ENCODE data around the gene TMEM41A.

The TMEM41A gene

DNA sequence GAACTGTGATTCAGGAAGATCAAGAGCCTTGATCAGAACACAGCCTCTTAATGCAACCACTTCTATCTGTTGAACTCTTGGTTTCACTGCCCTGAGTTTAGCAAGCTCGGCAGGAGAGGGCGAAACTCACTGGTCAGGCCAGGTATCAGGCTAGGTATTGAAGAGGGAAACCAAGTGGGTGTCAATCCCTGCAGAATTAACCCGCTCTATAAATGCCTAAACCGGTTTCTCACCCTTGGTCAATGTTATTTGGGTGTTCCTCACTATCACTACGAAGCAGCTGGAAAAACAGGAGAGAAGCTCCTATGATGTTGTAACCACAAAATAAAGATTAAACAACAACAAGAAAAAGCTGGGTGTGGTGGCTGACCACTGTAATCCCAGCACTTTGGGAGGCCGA, 29.7 kb upstream of the TMEM41A start:
- TF ChIP-seq ZFX (IDR thresholded peaks at IDR 0.05; ENCODE audit: borderline replicate concordance), result no peak
- TF ChIP-seq, protein P1, sequence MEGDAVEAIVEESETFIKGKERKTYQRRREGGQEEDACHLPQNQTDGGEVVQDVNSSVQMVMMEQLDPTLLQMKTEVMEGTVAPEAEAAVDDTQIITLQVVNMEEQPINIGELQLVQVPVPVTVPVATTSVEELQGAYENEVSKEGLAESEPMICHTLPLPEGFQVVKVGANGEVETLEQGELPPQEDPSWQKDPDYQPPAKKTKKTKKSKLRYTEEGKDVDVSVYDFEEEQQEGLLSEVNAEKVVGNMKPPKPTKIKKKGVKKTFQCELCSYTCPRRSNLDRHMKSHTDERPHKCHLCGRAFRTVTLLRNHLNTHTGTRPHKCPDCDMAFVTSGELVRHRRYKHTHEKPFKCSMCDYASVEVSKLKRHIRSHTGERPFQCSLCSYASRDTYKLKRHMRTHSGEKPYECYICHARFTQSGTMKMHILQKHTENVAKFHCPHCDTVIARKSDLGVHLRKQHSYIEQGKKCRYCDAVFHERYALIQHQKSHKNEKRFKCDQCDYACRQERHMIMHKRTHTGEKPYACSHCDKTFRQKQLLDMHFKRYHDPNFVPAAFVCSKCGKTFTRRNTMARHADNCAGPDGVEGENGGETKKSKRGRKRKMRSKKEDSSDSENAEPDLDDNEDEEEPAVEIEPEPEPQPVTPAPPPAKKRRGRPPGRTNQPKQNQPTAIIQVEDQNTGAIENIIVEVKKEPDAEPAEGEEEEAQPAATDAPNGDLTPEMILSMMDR (IDR thresholded peaks at IDR 0.05), result no peak

DNA sequence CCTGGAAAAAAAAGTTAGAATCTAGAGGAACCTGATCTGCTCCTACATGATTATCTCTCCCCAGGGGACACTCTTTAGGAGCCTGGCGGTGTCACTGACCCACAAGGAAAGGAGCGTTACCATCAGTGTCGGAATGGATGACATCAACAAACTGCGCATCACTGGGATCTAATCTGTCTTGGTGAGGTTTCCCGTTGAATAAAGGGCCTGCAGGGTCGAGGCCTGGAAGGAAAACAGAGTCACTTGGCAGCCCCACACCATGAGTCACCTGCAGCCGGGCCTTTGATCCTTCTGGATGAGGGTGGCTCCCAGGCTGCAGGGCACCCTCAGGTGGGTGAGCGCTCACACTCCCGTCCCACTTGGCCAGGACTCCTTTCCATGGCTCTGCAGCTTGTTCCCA, 28.5 kb upstream of the TMEM41A start:
- TF ChIP-seq, protein P1 (IDR thresholded peaks at IDR 0.05), result no peak
- no peak for TF ChIP-seq ZFX (IDR thresholded peaks at IDR 0.05; ENCODE audit: borderline replicate concordance)
- H3K27ac ChIP-seq, result no peak overlapping the region

More for the DNA sequence above, 29.7 kb upstream of the TMEM41A start:
- no peak overlapping the region for H3K27ac ChIP-seq

DNA sequence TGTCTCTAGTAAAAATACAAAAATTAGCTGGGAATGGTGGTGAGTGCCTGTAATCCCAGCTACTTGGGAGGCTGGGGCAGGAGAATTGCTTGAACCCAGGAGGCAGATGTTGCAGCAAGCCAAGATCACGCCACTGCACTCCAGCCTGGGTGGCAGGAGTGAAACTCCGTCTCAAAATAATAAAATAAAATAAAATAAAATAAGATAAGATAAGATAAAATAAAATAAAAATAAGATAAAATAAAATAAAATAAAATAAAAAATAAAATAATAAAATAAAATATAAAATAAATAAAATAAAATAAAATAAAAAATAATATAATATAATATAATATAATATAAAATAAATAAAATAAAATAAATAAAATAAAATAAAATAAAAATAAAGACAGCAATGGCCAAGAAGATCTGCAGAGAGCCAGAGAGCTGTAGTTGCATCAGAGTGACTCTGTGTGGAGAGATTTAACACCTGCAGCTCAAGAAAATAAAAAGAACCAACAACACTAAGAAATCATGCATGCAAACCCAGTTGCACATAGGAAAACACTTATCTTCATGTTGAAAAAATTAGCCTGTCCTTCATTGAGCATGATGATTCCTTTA, 27.6 kb upstream of the TMEM41A start:
- H3K27ac ChIP-seq, result no peak overlapping the region
- TF ChIP-seq, protein P1 (IDR thresholded peaks at IDR 0.05), result no peak
- TF ChIP-seq ZFX (IDR thresholded peaks at IDR 0.05; ENCODE audit: borderline replicate concordance), result no peak

GRCh38 chr3:185521349-185522138, 22.7 kb upstream of the TMEM41A start:
- H3K27ac ChIP-seq, result no peak overlapping the region
- no peak for TF ChIP-seq ZFX (IDR thresholded peaks at IDR 0.05; ENCODE audit: borderline replicate concordance)
- TF ChIP-seq, protein P1 (IDR thresholded peaks at IDR 0.05), result no peak

GRCh38 chr3:185519021-185519420, 20.2 kb upstream of the TMEM41A start:
- TF ChIP-seq, protein P1 (IDR thresholded peaks at IDR 0.05), result no peak
- TF ChIP-seq ZFX (IDR thresholded peaks at IDR 0.05; ENCODE audit: borderline replicate concordance), result no peak
- no peak overlapping the region for H3K27ac ChIP-seq

- TF ChIP-seq, protein P1 (IDR thresholded peaks at IDR 0.05), result no peak
- TF ChIP-seq ZFX (IDR thresholded peaks at IDR 0.05; ENCODE audit: borderline replicate concordance), result no peak
- H3K27ac ChIP-seq, result no peak overlapping the region
Observed at GRCh38 chr3:185517387-185518130, 18.7 kb upstream of the TMEM41A start.
